ENCODE results near the gene SKOR1.

SKOR1 gene

GRCh38 chr15:67882487-67883233, 57.4 kb downstream of the SKOR1 start:
- intact Hi-C loops (cut with DNase I; ENCODE audit: low total_unique reads), result no loop called here
- no peak for DNase-seq
- peaks cover 0 to 26% (median 13%) of the 10 kb centered on the region in 4 donors for H3K4me1 ChIP-seq

DNA sequence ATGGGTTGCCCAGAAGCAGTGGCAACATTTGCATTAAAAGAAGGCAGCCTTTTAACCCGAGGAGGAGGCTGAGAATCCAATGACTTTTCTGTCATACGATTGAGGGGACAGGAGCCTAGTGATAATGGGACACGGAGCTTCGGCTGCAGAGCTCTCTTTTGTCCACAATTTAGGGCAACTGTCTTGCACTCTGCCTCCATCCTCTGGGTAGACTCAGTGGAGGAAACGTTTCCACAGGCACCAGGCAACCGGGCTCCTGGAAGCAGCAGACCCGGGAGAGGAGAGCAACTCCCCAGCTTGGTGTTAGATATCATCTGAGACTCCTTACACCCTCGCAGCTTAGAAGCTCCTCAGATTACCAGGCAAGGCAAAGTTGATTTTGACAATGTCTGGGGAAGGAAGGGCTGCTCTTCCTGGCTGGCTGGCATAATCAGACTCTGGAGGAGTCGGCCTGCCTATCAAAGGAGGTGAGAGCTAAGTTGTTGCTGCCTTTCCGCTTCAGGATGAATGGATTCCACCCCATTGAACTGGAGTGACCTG, 58.0 kb downstream of the SKOR1 start:
- intact Hi-C loops (cut with DNase I; ENCODE audit: low total_unique reads), result no loop called here
- peaks cover 0 to 26% (median 13%) of the 10 kb centered on the region in 4 donors for H3K4me1 ChIP-seq
- TF ChIP-seq, protein P1, sequence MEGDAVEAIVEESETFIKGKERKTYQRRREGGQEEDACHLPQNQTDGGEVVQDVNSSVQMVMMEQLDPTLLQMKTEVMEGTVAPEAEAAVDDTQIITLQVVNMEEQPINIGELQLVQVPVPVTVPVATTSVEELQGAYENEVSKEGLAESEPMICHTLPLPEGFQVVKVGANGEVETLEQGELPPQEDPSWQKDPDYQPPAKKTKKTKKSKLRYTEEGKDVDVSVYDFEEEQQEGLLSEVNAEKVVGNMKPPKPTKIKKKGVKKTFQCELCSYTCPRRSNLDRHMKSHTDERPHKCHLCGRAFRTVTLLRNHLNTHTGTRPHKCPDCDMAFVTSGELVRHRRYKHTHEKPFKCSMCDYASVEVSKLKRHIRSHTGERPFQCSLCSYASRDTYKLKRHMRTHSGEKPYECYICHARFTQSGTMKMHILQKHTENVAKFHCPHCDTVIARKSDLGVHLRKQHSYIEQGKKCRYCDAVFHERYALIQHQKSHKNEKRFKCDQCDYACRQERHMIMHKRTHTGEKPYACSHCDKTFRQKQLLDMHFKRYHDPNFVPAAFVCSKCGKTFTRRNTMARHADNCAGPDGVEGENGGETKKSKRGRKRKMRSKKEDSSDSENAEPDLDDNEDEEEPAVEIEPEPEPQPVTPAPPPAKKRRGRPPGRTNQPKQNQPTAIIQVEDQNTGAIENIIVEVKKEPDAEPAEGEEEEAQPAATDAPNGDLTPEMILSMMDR (IDR thresholded peaks at IDR 0.05), result no peak
- no peak overlapping the region for H3K4me3 ChIP-seq
- H3K27ac ChIP-seq, result peak overlapping the region; percentile 69 to 78
- no peaks in the 10 kb centered on the region for H3K9me3 ChIP-seq
- H3K27me3 ChIP-seq, result no peaks in the 10 kb centered on the region
- H3K36me3 ChIP-seq, result no peaks in the 10 kb centered on the region
- DNase-seq, result no peak

More at GRCh38 chr15:67882487-67883233, 57.4 kb downstream of the SKOR1 start:
- no peak overlapping the region for H3K4me3 ChIP-seq
- TF ChIP-seq, protein P1 (IDR thresholded peaks at IDR 0.05), result no peak
- H3K9me3 ChIP-seq, result no peaks in the 10 kb centered on the region
- no peak overlapping the region for H3K27ac ChIP-seq
- no peaks in the 10 kb centered on the region for H3K36me3 ChIP-seq
- H3K27me3 ChIP-seq, result no peaks in the 10 kb centered on the region

DNA sequence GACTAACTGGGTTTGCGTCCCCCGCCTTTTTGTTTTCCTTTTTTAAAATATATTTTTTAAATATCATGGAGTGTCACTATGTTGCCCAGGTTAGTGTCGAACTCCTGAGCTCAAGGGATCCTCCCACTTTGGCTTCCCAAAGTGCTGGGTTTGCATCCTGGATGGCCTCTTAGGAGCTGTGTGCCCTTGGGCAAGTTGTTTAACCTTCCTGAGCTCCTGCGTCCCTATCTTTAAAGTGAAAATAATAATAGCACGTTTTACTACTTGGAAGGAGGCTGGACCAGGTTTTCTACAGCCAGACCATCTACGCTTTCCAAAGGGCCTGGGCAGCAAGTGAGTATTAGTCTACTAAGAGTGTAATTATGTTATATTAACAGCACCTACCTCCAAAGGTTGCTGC, 58.7 kb downstream of the SKOR1 start:
- Histone ChIP-seq H3K4me1 (peaks cover 0 to 26% (median 13%) of the 10 kb centered on the region in 4 donors), H3K27ac (peak overlapping the region; percentile 69 to 78), H3K9me3 (no peaks in the 10 kb centered on the region), H3K4me3 (peak overlapping the region; percentile 54 to 58), H3K36me3 (no peaks in the 10 kb centered on the region), H3K27me3 (no peaks in the 10 kb centered on the region)
- intact Hi-C loops (cut with DNase I; ENCODE audit: low total_unique reads), result no loop called here
- DNase-seq, result no peak
- TF ChIP-seq, protein P1 (IDR thresholded peaks at IDR 0.05), result no peak

Measured in tibial artery (tissue), 4 donors.